ENCODE results near the gene UBE2B.
"Not testable (repeated sequence)": the region's sequence is repeated elsewhere in the genome, so short reads cannot be mapped to it uniquely, and the experiment has no call there.

Gene UBE2B

GRCh38 chr5:134370871-134371833 lies at the start of gene UBE2B:
TSS of gene UBE2B (plus strand) at chr5:134371569. CDS start at chr5:134371596, 27 bp downstream.
- peak; percentile 97 for DNase-seq

DNA sequence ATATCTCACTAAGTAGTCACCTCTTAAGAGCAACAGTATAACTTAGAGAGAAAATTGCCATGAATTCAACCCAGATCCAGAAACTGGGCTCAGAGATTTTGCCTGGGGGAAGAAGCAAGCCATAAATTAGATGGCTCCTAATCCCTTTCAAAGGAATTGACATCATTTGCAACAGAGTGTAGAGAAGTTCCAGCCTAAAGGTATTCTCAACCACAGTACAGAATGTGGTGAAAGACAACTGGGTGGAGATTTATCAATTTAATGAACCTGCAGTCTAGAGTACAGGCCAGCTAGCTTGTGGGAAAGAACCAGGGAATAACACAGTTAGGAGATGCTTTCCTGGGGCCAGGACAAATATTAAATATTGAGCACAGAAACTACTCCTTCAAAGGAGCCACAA lies 44.0 kb upstream of the UBE2B start:
- no peak for DNase-seq

GRCh38 chr5:134328619-134329018 lies 42.8 kb upstream of the UBE2B start:
- no peak for DNase-seq

- DNase-seq, result not testable (repeated sequence)
Measured at GRCh38 chr5:134336833-134337232, 34.5 kb upstream of the UBE2B start.

GRCh38 chr5:134343500-134343899 lies 27.9 kb upstream of the UBE2B start:
- DNase-seq, result not testable (repeated sequence)

GRCh38 chr5:134345476-134345875 lies 25.9 kb upstream of the UBE2B start:
- DNase-seq, result not testable (repeated sequence)

DNA sequence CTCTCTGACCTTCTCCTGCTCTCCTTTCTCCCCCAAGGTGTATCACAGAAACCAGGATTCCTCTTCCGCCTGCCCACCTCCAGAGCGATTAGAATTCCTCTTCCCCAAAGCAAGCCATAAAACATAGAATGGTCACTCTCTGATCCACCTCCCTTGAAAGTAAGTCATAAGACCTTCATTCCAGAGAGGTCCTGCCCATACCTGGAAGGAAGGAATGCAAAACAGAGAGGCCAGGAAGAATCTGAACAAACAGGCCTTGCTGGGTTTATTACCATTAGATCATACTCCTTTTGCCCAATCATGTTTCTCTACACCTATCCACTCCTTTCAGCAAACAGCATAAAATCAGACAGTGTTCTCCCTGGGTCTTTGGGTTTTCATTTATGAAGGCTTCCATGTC lies 25.4 kb upstream of the UBE2B start:
- no peak for DNase-seq

DNA sequence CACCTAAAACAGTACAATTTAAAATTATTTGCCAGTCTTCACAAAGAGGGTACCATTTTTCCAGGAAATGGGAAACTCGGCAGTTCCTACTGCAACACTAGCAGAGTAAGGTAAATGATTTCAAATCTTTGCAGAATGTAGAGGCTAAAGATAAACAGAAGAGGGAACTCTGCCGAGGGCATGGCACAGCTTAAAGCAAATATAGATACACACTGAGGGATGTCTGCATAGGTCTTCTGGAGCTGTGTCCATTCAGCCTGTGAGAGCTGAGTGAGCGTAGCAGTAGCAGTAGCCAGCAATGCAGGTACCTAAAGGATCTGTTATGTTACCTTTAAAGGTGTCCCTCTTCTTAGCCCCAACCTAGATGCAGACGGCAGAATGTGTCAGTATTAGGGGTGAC lies 21.9 kb upstream of the UBE2B start:
- no peak for DNase-seq

DNA sequence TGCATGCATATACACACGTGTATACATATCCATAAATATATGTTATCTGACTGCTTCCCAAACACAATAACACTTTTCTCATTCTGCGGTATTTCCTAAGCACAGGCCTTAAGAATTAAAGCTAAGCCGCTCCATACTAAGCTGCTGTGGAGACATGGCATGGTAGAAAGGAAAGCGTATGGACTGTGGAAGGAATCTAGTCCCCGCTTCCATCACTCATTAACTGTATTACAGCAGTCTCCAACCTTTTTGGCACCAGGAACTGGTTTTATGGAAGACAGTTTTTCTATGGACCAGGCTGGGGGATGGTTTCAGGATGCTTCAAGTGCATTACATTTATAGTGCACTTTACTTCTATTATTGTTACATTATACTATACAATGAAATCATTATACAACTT lies 15.7 kb upstream of the UBE2B start:
- DNase-seq, result no peak

DNA sequence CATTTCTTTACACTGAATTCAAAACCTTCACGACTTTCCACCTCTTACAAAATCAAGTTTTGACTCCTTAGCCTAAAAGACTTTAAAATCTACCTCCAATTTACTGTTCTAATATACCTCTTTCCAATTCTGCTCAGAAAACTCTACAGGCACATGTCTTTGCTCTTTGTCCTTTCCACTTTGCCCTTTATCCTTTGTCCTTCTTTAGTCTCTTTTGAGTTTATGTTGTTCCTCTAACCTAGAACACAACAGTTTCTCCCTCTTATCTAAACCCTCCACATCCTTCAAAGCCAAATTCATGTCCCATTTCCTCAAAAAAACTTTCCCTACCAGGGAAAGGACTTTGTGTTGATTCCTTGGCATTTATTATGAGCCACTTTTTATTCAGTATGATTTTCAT lies 5.8 kb upstream of the UBE2B start:
- no peak for DNase-seq

- no peak for DNase-seq
Measured at GRCh38 chr5:134370311-134370870, 978 bp upstream of the UBE2B start.

- peak; percentile 35 for DNase-seq
Measured at GRCh38 chr5:134371834-134372340, 518 bp downstream of the UBE2B start.

GRCh38 chr5:134373633-134374032 lies 2.3 kb downstream of the UBE2B start:
- DNase-seq, result not testable (repeated sequence)

GRCh38 chr5:134374232-134374631 lies 2.9 kb downstream of the UBE2B start:
- DNase-seq, result peak; percentile 20

- no peak for DNase-seq
Measured at GRCh38 chr5:134380346-134380745, 9.0 kb downstream of the UBE2B start.

- not testable (repeated sequence) for DNase-seq
Measured at GRCh38 chr5:134382204-134382603, 10.8 kb downstream of the UBE2B start.

- DNase-seq, result no peak
Measured at GRCh38 chr5:134383980-134384697, 12.8 kb downstream of the UBE2B start.

GRCh38 chr5:134387443-134387842 lies 16.1 kb downstream of the UBE2B start:
- no peak for DNase-seq

DNA sequence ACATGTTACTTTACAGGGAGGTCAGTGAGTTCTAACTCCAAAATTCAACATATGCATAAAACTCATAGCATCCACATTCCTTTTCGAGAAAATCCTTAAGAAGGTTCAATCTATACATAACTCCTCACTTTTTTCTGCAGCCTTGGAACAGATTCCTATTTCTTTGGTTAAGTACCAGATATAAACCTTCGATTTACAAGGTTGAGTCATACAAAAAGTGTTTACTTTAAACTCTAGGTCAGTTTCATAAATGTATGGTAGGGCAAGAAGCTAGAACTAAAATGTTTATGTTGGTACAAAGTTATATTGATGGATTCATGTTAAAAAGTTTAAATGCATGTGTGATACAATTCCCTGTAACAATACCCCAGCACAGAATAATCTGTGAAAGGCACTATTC lies 20.9 kb downstream of the UBE2B start:
- DNase-seq, result no peak

DNA sequence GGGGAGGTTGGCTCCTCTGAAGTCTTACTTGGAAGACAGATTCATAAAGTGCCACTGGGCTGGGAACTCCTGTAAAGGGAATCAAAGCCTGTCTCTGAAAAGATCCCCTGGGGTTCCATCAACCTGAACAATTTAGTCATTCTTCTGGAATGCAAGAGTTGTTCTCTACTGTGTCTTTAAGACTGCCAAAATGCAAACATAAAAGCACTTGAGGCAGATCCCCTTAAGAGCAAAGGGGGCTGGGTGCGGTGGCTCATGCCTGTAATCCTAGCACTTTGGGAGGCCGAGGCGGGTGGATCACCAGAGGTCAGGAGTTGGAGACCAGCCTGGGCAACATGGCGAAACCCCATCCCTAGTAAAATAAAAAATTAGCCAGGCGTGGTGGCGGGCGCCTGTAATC lies 23.6 kb downstream of the UBE2B start:
- DNase-seq, result no peak

DNA sequence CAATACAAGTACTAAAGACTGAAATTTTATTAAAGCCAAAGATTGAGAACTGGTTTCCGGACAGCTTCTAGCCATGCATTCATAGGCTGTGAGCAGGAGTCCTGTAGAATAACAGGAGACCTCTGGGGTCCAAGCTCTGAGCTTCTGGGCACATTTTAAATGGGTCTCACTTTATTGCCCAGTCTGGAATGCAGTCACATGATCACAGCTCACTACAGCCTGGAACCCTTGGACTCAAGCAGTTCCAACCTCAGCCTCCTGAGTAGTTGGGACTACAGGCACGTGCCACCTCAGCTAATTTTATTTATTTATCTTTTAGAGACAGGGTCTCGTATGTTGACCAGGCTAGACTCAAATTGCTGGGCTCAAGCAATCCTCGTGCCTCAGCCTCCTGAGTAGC lies 24.9 kb downstream of the UBE2B start:
- DNase-seq, result no peak

DNA sequence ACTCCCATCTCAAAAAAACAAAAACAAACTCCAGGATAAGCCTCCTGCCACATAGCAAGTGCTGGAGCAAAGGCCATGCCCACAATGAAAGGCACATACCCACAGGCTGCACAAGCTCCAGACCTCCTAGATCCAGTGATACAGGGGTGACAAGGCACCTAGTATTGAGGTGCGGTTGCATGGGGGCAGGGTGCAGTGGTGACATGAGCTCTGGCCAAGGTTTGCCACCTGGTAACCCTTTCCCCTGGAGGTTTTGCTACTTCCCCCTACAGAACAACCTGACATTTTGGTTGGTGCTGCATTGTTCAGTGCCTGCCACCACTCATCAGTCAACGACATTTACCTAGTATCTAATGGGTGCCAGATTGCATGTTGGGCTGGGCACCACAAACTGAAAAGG lies 25.8 kb downstream of the UBE2B start:
- DNase-seq, result no peak

GRCh38 chr5:134398609-134399155 lies 27.3 kb downstream of the UBE2B start:
- no peak for DNase-seq

Data from CD4-positive, alpha-beta T cell treated with Interleukin-12 subunit alpha and Interleukin-12 subunit beta, for 1 hour (primary cell).